Astrocyte (in vitro differentiated cells and primary cell): ENCODE data around the gene ADAMTS16. TPM values are rescaled to one million over a fixed set of nuclear protein-coding genes. Genes with fewer than 3 reads are reported as not detected.
"Not testable (repeated sequence)": the region's sequence is repeated elsewhere in the genome, so short reads cannot be mapped to it uniquely, and the experiment has no call there.

Experiments used
- DNase-seq: peaks from one replicate; pipeline ENCODE4 v3.0.0-alpha.2; 2010; ENCODE audit warnings: low read depth
- FAIRE-seq: peaks from 2 replicates; lab custom pipeline; 2011; peaks lifted over from hg19 to GRCh38; lab: Jason Lieb, UNC
- H2AFZ ChIP-seq: 2 replicates; pipeline ENCODE4 v1.6.0; 2012; ENCODE audit warnings: low read depth, low read length, inconsistent platforms
- H3K27ac ChIP-seq: 2 replicates; pipeline ENCODE4 v1.5.1; 2011; ENCODE audit warnings: low read depth, low read length, inconsistent platforms
- H3K27me3 ChIP-seq: 2 replicates; pipeline ENCODE4 v1.6.0; 2011; ENCODE audit warnings: low read length, inconsistent platforms; ENCODE audit not compliant: insufficient read depth
- H3K36me3 ChIP-seq: 2 replicates; pipeline ENCODE4 v1.5.1; 2011; ENCODE audit warnings: low read length, inconsistent platforms; ENCODE audit not compliant: insufficient read depth
- H3K4me1 ChIP-seq: 2 replicates; pipeline ENCODE4 v1.5.1; 2011; ENCODE audit warnings: low read length, inconsistent platforms; ENCODE audit not compliant: insufficient read depth
- H3K4me2 ChIP-seq: 2 replicates; pipeline ENCODE4 v1.6.0; 2012; ENCODE audit warnings: low read length, inconsistent platforms
- H3K4me3 ChIP-seq: 2 replicates; pipeline ENCODE4 v1.5.1; 2011; ENCODE audit warnings: low read depth, mild to moderate bottlenecking, low read length, inconsistent platforms; ENCODE audit not compliant: insufficient read depth
- H3K79me2 ChIP-seq: 2 replicates; pipeline ENCODE4 v1.6.0; 2012; ENCODE audit warnings: mild to moderate bottlenecking, low read length, inconsistent platforms; ENCODE audit not compliant: insufficient read depth
- H3K9ac ChIP-seq: 2 replicates; pipeline ENCODE4 v1.6.0; 2012; ENCODE audit warnings: mild to moderate bottlenecking, low read length, inconsistent platforms
- H3K9me3 ChIP-seq: 2 replicates; pipeline ENCODE4 v1.5.1; 2012; ENCODE audit warnings: low read depth, mild to moderate bottlenecking, low read length, inconsistent platforms; ENCODE audit not compliant: insufficient read depth
- H4K20me1 ChIP-seq: 2 replicates; pipeline ENCODE4 v1.6.0; 2012; ENCODE audit warnings: low read length, inconsistent platforms; ENCODE audit not compliant: insufficient read depth
- H3K27ac Mint-ChIP-seq: one replicate; pipeline ENCODE4 v1.8.0; 2021; ENCODE audit warnings: mild to moderate bottlenecking, mixed read lengths; ENCODE audit not compliant: unreplicated experiment
- H3K27me3 Mint-ChIP-seq: one replicate; pipeline ENCODE4 v1.8.0; 2021; ENCODE audit warnings: low read depth, mixed read lengths; ENCODE audit not compliant: unreplicated experiment
- H3K36me3 Mint-ChIP-seq: one replicate; pipeline ENCODE4 v1.8.0; 2021; ENCODE audit warnings: low read depth, mixed read lengths; ENCODE audit not compliant: unreplicated experiment
- H3K4me1 Mint-ChIP-seq: one replicate; pipeline ENCODE4 v1.8.0; 2021; ENCODE audit warnings: low read depth, mixed read lengths; ENCODE audit not compliant: unreplicated experiment
- H3K4me3 Mint-ChIP-seq: one replicate; pipeline ENCODE4 v1.8.0; 2021; ENCODE audit warnings: mild to moderate bottlenecking, moderate library complexity, mixed read lengths; ENCODE audit not compliant: unreplicated experiment
- H3K9me3 Mint-ChIP-seq: one replicate; pipeline ENCODE4 v1.8.0; 2021; ENCODE audit warnings: mild to moderate bottlenecking, mixed read lengths; ENCODE audit not compliant: unreplicated experiment
- CTCF ChIP-seq: IDR thresholded peaks from 2 replicates; pipeline ENCODE4 v1.5.1; 2011; ENCODE audit warnings: low read depth, mild to moderate bottlenecking, inconsistent platforms, low read length, moderate library complexity; ENCODE audit not compliant: insufficient read depth
- EZH2 ChIP-seq: IDR thresholded peaks from 2 replicates; pipeline ENCODE4 v1.6.1; 2012; ENCODE audit warnings: mild to moderate bottlenecking, low read length, inconsistent platforms; ENCODE audit not compliant: insufficient read depth
- total RNA-seq: library from RNA; stranded (reverse); gene quantifications from 2 replicates; pipeline ENCODE4 v1.2.1, GENCODE V29; 2021

The ADAMTS16 gene
- total RNA-seq, 1 donor from 2014 or later: 5.7 TPM

- Histone ChIP-seq H2AFZ (no peak overlapping the region), H3K27me3 (no peaks in the 10 kb centered on the region), H3K4me3 (no peak overlapping the region), H4K20me1 (no peaks in the 10 kb centered on the region), H3K9me3 (no peaks in the 10 kb centered on the region), H3K9ac (no peak overlapping the region), H3K79me2 (no peaks in the 10 kb centered on the region), H3K4me1 (no peaks in the 10 kb centered on the region), H3K36me3 (no peaks in the 10 kb centered on the region), H3K27ac (no peak overlapping the region), H3K4me2 (no peak overlapping the region)
- DNase-seq (no peak), FAIRE-seq (no peak)
- Mint-ChIP-seq H3K27ac (no peak overlapping the region), H3K4me1 (no peaks in the 10 kb centered on the region), H3K4me3 (no peak overlapping the region), H3K36me3 (peaks cover 1% of the 10 kb centered on the region), H3K27me3 (peaks cover 2% of the 10 kb centered on the region), H3K9me3 (peaks cover 3% of the 10 kb centered on the region)
- TF ChIP-seq EZH2 (no peak), CTCF (no peak)
Observed at GRCh38 chr5:5132693-5133295, 7.3 kb upstream of the ADAMTS16 start.

DNA sequence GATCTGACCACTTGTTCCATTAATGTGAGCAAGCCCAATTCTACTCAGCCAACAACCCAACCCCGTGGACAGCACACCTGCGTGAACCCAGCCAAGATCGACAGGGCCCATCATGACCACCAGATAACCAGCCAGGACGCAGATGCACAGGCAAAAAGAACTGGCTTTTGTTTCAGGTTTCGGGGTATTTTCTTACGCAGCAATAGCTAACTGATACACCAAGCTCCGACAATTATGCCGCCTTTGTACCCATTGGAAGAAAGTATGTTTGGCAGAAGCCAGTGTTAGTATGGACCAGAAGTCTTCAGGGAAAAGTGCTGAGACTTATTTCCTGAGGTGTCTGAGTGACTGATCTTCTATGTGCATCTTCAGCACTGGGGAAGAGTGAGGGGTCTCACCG lies 6.0 kb upstream of the ADAMTS16 start:
- H3K9me3 ChIP-seq: no peaks in the 10 kb centered on the region
- H4K20me1 ChIP-seq: no peaks in the 10 kb centered on the region
- Mint-ChIP-seq H3K4me3 (no peak overlapping the region), H3K9me3 (peaks cover 3% of the 10 kb centered on the region), H3K27ac (no peak overlapping the region), H3K4me1 (no peaks in the 10 kb centered on the region), H3K36me3 (peaks cover 1% of the 10 kb centered on the region), H3K27me3 (peaks cover 7% of the 10 kb centered on the region)
- TF ChIP-seq CTCF: no peak
- no peak for TF ChIP-seq EZH2
- H3K4me2 ChIP-seq: no peak overlapping the region
- H3K79me2 ChIP-seq: peaks cover 3% of the 10 kb centered on the region
- no peak overlapping the region for H3K9ac ChIP-seq
- H3K27me3 ChIP-seq: no peaks in the 10 kb centered on the region
- peaks cover under 1% of the 10 kb centered on the region for H3K4me1 ChIP-seq
- no peak overlapping the region for H3K27ac ChIP-seq
- DNase-seq (no peak), FAIRE-seq (no peak)
- H3K4me3 ChIP-seq: no peak overlapping the region
- H2AFZ ChIP-seq: no peak overlapping the region
- H3K36me3 ChIP-seq: no peaks in the 10 kb centered on the region

GRCh38 chr5:5135957-5136676 lies 4.0 kb upstream of the ADAMTS16 start:
- no peak for FAIRE-seq
- Histone ChIP-seq H3K4me3 (no peak overlapping the region), H3K27ac (no peak overlapping the region), H3K79me2 (peaks cover 13% of the 10 kb centered on the region), H3K4me1 (peaks cover 11% of the 10 kb centered on the region), H3K36me3 (no peaks in the 10 kb centered on the region), H3K27me3 (peaks cover 2% of the 10 kb centered on the region), H4K20me1 (no peaks in the 10 kb centered on the region), H3K9ac (no peak overlapping the region), H3K4me2 (no peak overlapping the region), H3K9me3 (no peaks in the 10 kb centered on the region), H2AFZ (no peak overlapping the region)
- Mint-ChIP-seq H3K27me3 (peaks cover 13% of the 10 kb centered on the region), H3K9me3 (peaks cover 3% of the 10 kb centered on the region), H3K27ac (no peak overlapping the region), H3K4me1 (peaks cover 2% of the 10 kb centered on the region), H3K4me3 (no peak overlapping the region), H3K36me3 (peaks cover 1% of the 10 kb centered on the region)
- TF ChIP-seq EZH2 (no peak), CTCF (no peak)
- DNase-seq: no peak

GRCh38 chr5:5137851-5138250 lies 2.3 kb upstream of the ADAMTS16 start:
- H3K9me3 Mint-ChIP-seq, H3K27me3 ChIP-seq, H3K9ac ChIP-seq, H3K4me1 Mint-ChIP-seq, H3K4me3 ChIP-seq, H3K4me3 Mint-ChIP-seq, H3K27ac ChIP-seq, H3K36me3 ChIP-seq, H3K9me3 ChIP-seq, H2AFZ ChIP-seq, DNase-seq, H4K20me1 ChIP-seq, H3K4me2 ChIP-seq, H3K27ac Mint-ChIP-seq, FAIRE-seq, H3K36me3 Mint-ChIP-seq: not testable (repeated sequence)
- peaks cover 16% of the 10 kb centered on the region for H3K27me3 Mint-ChIP-seq
- H3K4me1 ChIP-seq: peaks cover 18% of the 10 kb centered on the region
- peaks cover 26% of the 10 kb centered on the region for H3K79me2 ChIP-seq
